NOMO-1 (cell line): ENCODE results near the gene LPP.
A peak's percentile ranks its signal among the peaks of the same experiment; 100 is the strongest.
"Not testable (repeated sequence)": the region's sequence is repeated elsewhere in the genome, so short reads cannot be mapped to it uniquely, and the experiment has no call there.

Experiments used
- DNase-seq, 2 experiments: peaks; one replicate each; lab custom pipeline; 2025; ENCODE audit not compliant: unreplicated experiment in 2 of 2; lab: John Stamatoyannopoulos, UW

Gene LPP

GRCh38 chr3:188417271-188417696 is 263.3 kb downstream of the LPP start:
- DNase-seq = no peak

GRCh38 chr3:188417766-188418165 is 263.8 kb downstream of the LPP start:
- peak in 1 of 2 experiments; percentile 55 for DNase-seq

- peak in 1 of 2 experiments; percentile 47 for DNase-seq
Measured at GRCh38 chr3:188421151-188421821, 267.3 kb downstream of the LPP start.

- peak; percentile 95 to 99 for DNase-seq
Measured at GRCh38 chr3:188421836-188422540, 268.0 kb downstream of the LPP start.

GRCh38 chr3:188427981-188428380 is 274.0 kb downstream of the LPP start:
- not testable (repeated sequence) for DNase-seq

GRCh38 chr3:188431040-188431439 is 277.1 kb downstream of the LPP start:
- no peak for DNase-seq

DNA sequence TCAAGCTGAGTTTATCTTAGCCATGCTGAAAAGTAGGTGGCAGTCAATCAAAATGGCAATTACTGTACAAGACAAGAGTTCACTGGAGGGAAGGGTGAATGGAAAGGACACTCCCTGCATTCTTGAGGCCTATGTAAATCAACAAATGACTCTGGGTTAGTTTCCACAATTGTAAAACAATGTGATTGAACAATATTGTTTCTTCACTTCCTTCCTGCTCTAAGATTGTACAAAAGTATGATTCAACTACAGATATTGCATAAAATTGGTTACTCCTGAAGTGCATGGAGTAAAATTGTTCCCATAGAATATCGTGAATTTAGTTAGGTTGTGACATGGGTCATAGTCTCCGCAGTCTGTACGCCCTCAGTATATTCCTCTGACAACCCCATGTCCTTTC is 277.6 kb downstream of the LPP start:
- peak; percentile 72 to 97 for DNase-seq

DNA sequence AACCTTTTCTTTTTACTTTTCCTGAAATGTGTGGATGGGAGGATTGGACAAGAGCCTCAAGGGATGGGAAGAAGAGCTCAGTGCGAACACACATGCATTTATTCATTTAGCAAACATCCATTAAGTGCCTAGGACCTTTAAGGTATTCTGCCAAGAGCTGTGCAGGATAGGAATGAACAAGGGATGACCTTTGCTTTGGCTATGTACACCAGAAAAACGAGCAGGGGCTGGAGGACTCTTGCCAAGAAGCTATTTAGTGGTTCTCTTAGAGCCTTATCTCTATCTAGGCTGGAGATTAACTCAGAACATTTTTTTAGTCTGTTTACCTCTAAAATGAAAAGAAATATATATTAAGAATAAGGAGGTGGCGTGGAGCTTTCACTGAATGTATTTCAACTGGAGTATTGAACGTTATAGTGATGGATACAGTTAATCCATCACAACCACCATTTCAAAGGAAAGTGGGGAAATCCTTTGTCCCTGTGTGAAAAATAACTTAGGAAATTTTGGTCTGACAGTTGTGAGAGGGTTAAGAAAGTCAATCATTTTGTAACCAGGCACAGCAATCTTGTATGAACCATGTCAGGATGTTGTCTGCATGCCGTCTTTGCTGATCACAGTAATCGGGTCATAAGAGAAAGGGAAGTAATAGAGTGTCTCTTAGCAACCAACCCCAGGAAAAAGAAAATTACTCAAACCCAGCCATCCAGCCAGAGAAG is 279.0 kb downstream of the LPP start:
- peak; percentile 60 to 93 for DNase-seq

- peak; percentile 18 to 58 for DNase-seq
Measured at GRCh38 chr3:188433521-188434150, 279.7 kb downstream of the LPP start.

GRCh38 chr3:188434594-188434993 is 280.6 kb downstream of the LPP start:
- DNase-seq = no peak

- DNase-seq = no peak
Measured at GRCh38 chr3:188435266-188435665, 281.3 kb downstream of the LPP start.

DNA sequence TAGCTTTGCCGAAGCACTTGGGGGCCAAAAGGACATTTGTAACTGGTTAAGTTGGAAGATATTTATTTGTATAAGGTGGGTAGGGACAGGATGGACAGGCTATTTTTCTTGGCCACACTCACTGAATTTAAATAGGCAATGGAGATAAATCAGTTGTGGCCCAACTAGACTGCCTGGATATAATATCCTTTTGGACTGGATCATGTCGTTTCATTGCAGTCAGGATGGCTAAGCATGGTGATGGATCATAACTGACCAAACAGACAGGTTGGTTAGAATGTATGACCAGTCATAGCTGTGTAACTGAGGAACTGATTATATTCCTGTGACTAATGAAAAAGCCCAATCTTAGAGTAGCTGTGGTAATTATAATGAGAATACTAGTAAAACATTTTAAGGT is 284.0 kb downstream of the LPP start:
- no peak for DNase-seq

DNA sequence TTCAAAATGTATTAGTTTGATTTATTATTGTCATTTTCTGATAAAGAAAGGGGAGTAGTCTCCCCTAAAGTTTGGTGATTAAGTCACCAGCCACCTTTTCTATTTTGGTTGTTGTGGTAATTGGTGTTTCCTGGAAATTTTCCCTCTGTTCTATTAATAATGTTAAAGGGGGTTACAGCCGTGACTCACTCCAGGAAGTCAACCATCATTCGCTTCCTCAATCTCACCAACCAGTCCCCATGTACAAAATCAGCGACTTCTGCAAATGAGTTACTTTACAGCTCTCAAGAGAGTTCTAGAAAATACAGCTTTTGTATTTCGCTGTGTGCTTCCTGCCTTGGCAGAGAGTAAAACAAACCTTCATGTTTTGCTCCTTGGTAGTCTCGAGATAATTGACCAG is 285.1 kb downstream of the LPP start:
- DNase-seq = peak; percentile 78 to 96

DNA sequence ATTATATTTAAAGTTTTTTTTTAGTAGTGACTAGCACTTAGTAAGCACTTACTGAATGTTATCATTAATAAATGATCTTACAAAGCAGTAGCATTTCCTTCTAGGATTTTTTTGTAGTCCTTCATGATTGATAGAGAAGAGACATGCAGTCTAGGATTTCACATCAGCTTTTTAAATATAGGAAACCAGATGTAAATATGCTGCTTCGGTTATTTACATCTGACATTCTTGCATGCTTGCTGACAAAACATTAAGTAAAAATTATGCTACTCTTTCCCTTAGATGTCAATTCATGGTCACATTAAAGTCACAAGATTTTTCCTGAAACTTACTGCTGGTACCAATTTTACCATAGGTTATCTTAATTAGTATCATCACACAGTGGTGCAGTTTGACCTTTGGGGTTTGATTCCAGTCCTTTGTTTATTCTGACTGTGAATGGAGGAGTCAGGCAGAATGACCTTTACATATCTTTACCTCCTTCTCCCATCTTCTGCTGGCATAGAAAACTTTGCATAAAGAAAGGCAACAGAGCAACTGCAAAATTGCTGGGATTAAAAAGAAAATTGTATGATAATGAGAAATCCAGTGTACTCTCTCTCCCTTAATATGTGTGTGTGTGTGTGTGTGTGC is 286.5 kb downstream of the LPP start:
- no peak for DNase-seq

- DNase-seq = no peak
Measured at GRCh38 chr3:188442430-188442829, 288.5 kb downstream of the LPP start.

DNA sequence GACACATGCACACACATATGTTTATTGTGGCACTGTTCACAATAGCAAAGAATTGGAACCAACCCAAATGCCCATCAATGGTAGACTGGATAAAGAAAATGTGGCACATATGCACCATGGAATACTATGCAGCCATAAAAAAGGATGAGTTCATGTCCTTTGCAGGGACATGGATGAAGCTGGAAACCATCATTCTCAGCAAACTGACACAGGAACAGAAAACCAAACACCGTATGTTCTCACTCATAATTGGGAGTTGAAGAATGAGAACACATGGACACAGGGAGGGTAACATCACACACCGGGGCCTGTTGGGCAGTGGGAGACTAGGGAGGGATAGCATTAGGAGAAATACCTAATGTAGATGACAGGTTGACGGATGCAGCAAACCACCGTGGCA is 291.2 kb downstream of the LPP start:
- DNase-seq = not testable (repeated sequence)

DNA sequence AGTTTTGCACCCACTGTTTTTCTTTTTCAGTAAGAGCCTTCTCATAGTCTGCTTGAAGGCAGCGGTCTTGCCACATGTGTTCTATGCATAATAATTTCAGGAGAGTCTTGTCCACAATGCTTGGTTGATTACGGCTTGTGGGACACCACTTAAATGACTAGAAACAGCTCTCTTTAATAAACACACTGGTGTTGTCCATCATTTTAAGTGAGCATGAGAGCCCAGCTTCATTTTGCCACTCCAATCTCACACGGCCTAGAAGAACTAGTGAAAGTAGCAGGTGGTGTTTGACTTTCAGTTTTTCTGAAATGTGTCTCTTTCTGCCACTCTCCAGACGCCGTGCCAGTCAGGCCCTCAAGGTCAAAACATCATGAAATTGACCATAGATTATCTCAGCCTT is 292.1 kb downstream of the LPP start:
- DNase-seq = no peak

GRCh38 chr3:188446766-188447165 is 292.8 kb downstream of the LPP start:
- DNase-seq = peak in 1 of 2 experiments; percentile 57

- no peak for DNase-seq
Measured at GRCh38 chr3:188448813-188449212, 294.9 kb downstream of the LPP start.

DNA sequence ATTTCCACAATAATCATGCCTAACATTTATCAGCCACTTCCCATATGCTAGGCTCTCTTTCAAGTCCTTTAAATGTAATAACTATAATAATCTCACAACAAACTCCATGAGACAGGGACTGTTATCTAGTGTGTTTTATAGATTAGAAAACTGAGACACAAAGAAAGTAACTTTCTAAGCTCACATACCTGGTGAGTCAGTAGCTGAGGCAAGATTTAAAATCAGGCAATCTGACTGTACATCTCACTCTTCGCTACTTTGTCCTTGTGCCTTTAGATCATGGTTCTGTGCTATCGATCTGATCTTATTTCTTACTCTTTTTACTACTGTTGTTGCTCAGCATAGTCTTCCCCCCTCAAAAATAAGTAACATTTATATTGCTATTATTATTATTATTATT is 295.5 kb downstream of the LPP start:
- DNase-seq = no peak
